ENCODE data around the gene FAM200C.

- TF ChIP-seq, protein P1, sequence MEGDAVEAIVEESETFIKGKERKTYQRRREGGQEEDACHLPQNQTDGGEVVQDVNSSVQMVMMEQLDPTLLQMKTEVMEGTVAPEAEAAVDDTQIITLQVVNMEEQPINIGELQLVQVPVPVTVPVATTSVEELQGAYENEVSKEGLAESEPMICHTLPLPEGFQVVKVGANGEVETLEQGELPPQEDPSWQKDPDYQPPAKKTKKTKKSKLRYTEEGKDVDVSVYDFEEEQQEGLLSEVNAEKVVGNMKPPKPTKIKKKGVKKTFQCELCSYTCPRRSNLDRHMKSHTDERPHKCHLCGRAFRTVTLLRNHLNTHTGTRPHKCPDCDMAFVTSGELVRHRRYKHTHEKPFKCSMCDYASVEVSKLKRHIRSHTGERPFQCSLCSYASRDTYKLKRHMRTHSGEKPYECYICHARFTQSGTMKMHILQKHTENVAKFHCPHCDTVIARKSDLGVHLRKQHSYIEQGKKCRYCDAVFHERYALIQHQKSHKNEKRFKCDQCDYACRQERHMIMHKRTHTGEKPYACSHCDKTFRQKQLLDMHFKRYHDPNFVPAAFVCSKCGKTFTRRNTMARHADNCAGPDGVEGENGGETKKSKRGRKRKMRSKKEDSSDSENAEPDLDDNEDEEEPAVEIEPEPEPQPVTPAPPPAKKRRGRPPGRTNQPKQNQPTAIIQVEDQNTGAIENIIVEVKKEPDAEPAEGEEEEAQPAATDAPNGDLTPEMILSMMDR (IDR thresholded peaks at IDR 0.05), result no peak
- no peak for TF ChIP-seq POLR2A (IDR thresholded peaks at IDR 0.05)
- TF ChIP-seq EP300 (IDR thresholded peaks at IDR 0.05), result no peak
These were observed 49.6 kb upstream of the FAM200C start for GRCh38 chr5:160449458-160449857.

All from ovary (tissue), 3 donors.